Astrocyte (in vitro differentiated cells and primary cell): ENCODE results near the gene RAPGEF4. TPM values are rescaled to one million over a fixed set of nuclear protein-coding genes. Genes with fewer than 3 reads are reported as not detected.
A peak's percentile ranks its signal among the peaks of the same experiment; 100 is the strongest.

Experiments used
- DNase-seq: peaks from one replicate; pipeline ENCODE4 v3.0.0-alpha.2; 2010; ENCODE audit warnings: low read depth
- FAIRE-seq: peaks from 2 replicates; lab custom pipeline; 2011; peaks lifted over from hg19 to GRCh38; lab: Jason Lieb, UNC
- H2AFZ ChIP-seq: 2 replicates; pipeline ENCODE4 v1.6.0; 2012; ENCODE audit warnings: low read depth, low read length, inconsistent platforms
- H3K27ac ChIP-seq: 2 replicates; pipeline ENCODE4 v1.5.1; 2011; ENCODE audit warnings: low read depth, low read length, inconsistent platforms
- H3K27me3 ChIP-seq: 2 replicates; pipeline ENCODE4 v1.6.0; 2011; ENCODE audit warnings: low read length, inconsistent platforms; ENCODE audit not compliant: insufficient read depth
- H3K36me3 ChIP-seq: 2 replicates; pipeline ENCODE4 v1.5.1; 2011; ENCODE audit warnings: low read length, inconsistent platforms; ENCODE audit not compliant: insufficient read depth
- H3K4me1 ChIP-seq: 2 replicates; pipeline ENCODE4 v1.5.1; 2011; ENCODE audit warnings: low read length, inconsistent platforms; ENCODE audit not compliant: insufficient read depth
- H3K4me2 ChIP-seq: 2 replicates; pipeline ENCODE4 v1.6.0; 2012; ENCODE audit warnings: low read length, inconsistent platforms
- H3K4me3 ChIP-seq: 2 replicates; pipeline ENCODE4 v1.5.1; 2011; ENCODE audit warnings: low read depth, mild to moderate bottlenecking, low read length, inconsistent platforms; ENCODE audit not compliant: insufficient read depth
- H3K79me2 ChIP-seq: 2 replicates; pipeline ENCODE4 v1.6.0; 2012; ENCODE audit warnings: mild to moderate bottlenecking, low read length, inconsistent platforms; ENCODE audit not compliant: insufficient read depth
- H3K9ac ChIP-seq: 2 replicates; pipeline ENCODE4 v1.6.0; 2012; ENCODE audit warnings: mild to moderate bottlenecking, low read length, inconsistent platforms
- H3K9me3 ChIP-seq: 2 replicates; pipeline ENCODE4 v1.5.1; 2012; ENCODE audit warnings: low read depth, mild to moderate bottlenecking, low read length, inconsistent platforms; ENCODE audit not compliant: insufficient read depth
- H4K20me1 ChIP-seq: 2 replicates; pipeline ENCODE4 v1.6.0; 2012; ENCODE audit warnings: low read length, inconsistent platforms; ENCODE audit not compliant: insufficient read depth
- H3K27ac Mint-ChIP-seq: one replicate; pipeline ENCODE4 v1.8.0; 2021; ENCODE audit warnings: mild to moderate bottlenecking, mixed read lengths; ENCODE audit not compliant: unreplicated experiment
- H3K27me3 Mint-ChIP-seq: one replicate; pipeline ENCODE4 v1.8.0; 2021; ENCODE audit warnings: low read depth, mixed read lengths; ENCODE audit not compliant: unreplicated experiment
- H3K36me3 Mint-ChIP-seq: one replicate; pipeline ENCODE4 v1.8.0; 2021; ENCODE audit warnings: low read depth, mixed read lengths; ENCODE audit not compliant: unreplicated experiment
- H3K4me1 Mint-ChIP-seq: one replicate; pipeline ENCODE4 v1.8.0; 2021; ENCODE audit warnings: low read depth, mixed read lengths; ENCODE audit not compliant: unreplicated experiment
- H3K4me3 Mint-ChIP-seq: one replicate; pipeline ENCODE4 v1.8.0; 2021; ENCODE audit warnings: mild to moderate bottlenecking, moderate library complexity, mixed read lengths; ENCODE audit not compliant: unreplicated experiment
- H3K9me3 Mint-ChIP-seq: one replicate; pipeline ENCODE4 v1.8.0; 2021; ENCODE audit warnings: mild to moderate bottlenecking, mixed read lengths; ENCODE audit not compliant: unreplicated experiment
- EZH2 ChIP-seq: IDR thresholded peaks from 2 replicates; pipeline ENCODE4 v1.6.1; 2012; ENCODE audit warnings: mild to moderate bottlenecking, low read length, inconsistent platforms; ENCODE audit not compliant: insufficient read depth
- total RNA-seq: library from RNA; stranded (reverse); gene quantifications from 2 replicates; pipeline ENCODE4 v1.2.1, GENCODE V29; 2021
- TF ChIP-seq, protein P1 (sequence below): IDR thresholded peaks from 2 replicates; pipeline ENCODE4 v1.5.1; 2011; ENCODE audit warnings: low read depth, mild to moderate bottlenecking, inconsistent platforms, low read length, moderate library complexity; ENCODE audit not compliant: insufficient read depth

RAPGEF4 gene
- total RNA-seq, 1 donor from 2014 or later = 1.1 TPM

DNA sequence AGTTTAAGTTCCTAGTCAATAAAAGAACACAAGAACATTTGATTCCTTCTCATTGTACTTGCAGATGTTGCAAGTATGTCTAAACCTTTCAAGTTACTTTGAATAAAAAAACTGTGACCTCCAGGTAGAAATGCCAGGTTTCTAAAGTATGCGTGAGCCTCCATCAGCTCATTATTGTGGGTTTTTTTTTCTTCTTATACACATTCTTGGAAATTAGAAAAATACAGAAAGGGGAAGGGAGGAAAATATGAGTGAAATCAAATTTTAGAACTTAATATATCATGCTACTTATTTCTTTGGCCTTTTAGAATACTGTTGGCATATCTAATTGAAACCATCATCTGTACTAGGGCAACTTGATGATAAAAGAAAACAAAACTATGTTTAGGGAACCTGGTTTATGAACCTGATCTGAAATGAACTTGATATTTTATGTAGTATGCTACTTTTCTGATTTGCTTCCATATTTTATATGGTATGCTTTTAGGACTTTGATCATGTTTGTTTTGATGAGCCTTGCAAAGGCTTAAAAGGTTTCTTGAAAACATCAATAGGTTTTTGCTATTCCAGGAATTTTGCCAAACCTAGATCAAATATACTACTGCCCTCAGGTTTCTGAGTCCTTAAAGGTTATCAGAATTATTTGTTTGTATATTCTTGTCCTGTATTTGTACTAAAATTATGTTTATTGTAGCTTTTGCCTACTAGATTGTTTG lies 209.3 kb downstream of the RAPGEF4 start:
- Mint-ChIP-seq H3K4me1 (peaks cover 4% of the 10 kb centered on the region), H3K36me3 (peaks cover 2% of the 10 kb centered on the region), H3K27me3 (no peaks in the 10 kb centered on the region), H3K27ac (no peak overlapping the region), H3K4me3 (no peak overlapping the region), H3K9me3 (peaks cover 10% of the 10 kb centered on the region)
- no peaks in the 10 kb centered on the region for H3K36me3 ChIP-seq
- H3K4me2 ChIP-seq = no peak overlapping the region
- H2AFZ ChIP-seq = no peak overlapping the region
- no peaks in the 10 kb centered on the region for H3K79me2 ChIP-seq
- no peak overlapping the region for H3K27ac ChIP-seq
- H3K4me1 ChIP-seq = peaks cover 4% of the 10 kb centered on the region
- no peaks in the 10 kb centered on the region for H4K20me1 ChIP-seq
- DNase-seq (no peak), FAIRE-seq (no peak)
- no peaks in the 10 kb centered on the region for H3K27me3 ChIP-seq
- peaks cover 4% of the 10 kb centered on the region for H3K9me3 ChIP-seq
- no peak overlapping the region for H3K4me3 ChIP-seq
- TF ChIP-seq, protein P1, sequence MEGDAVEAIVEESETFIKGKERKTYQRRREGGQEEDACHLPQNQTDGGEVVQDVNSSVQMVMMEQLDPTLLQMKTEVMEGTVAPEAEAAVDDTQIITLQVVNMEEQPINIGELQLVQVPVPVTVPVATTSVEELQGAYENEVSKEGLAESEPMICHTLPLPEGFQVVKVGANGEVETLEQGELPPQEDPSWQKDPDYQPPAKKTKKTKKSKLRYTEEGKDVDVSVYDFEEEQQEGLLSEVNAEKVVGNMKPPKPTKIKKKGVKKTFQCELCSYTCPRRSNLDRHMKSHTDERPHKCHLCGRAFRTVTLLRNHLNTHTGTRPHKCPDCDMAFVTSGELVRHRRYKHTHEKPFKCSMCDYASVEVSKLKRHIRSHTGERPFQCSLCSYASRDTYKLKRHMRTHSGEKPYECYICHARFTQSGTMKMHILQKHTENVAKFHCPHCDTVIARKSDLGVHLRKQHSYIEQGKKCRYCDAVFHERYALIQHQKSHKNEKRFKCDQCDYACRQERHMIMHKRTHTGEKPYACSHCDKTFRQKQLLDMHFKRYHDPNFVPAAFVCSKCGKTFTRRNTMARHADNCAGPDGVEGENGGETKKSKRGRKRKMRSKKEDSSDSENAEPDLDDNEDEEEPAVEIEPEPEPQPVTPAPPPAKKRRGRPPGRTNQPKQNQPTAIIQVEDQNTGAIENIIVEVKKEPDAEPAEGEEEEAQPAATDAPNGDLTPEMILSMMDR = no peak
- no peak for TF ChIP-seq EZH2
- no peak overlapping the region for H3K9ac ChIP-seq

DNA sequence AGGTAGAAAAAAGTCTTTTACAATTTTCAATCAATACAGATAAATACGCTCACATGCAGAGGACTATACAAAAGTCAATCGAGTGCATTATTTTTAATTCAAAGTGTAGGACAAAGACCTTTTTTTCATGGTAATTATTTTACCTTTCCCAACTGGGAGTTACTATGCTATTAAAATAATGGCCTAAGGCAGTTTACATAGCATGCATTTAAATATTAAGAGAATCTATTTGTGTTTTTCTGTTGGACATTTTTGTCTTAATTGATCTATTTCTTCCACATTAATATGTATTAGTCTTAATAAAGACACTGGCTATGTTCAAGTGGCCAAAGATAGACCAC lies 209.8 kb downstream of the RAPGEF4 start:
- Mint-ChIP-seq H3K36me3 (peaks cover 2% of the 10 kb centered on the region), H3K4me3 (no peak overlapping the region), H3K9me3 (peaks cover 6% of the 10 kb centered on the region), H3K27ac (no peak overlapping the region), H3K27me3 (no peaks in the 10 kb centered on the region), H3K4me1 (peaks cover 4% of the 10 kb centered on the region)
- Histone ChIP-seq H3K4me2 (no peak overlapping the region), H3K4me3 (no peak overlapping the region), H2AFZ (no peak overlapping the region), H3K9me3 (peaks cover 1% of the 10 kb centered on the region), H3K9ac (no peak overlapping the region), H3K27ac (no peak overlapping the region), H3K36me3 (no peaks in the 10 kb centered on the region), H4K20me1 (no peaks in the 10 kb centered on the region), H3K4me1 (peaks cover 4% of the 10 kb centered on the region), H3K79me2 (no peaks in the 10 kb centered on the region), H3K27me3 (no peaks in the 10 kb centered on the region)
- FAIRE-seq (no peak), DNase-seq (no peak)
- no peak for TF ChIP-seq EZH2
- TF ChIP-seq, protein P1 = no peak

DNA sequence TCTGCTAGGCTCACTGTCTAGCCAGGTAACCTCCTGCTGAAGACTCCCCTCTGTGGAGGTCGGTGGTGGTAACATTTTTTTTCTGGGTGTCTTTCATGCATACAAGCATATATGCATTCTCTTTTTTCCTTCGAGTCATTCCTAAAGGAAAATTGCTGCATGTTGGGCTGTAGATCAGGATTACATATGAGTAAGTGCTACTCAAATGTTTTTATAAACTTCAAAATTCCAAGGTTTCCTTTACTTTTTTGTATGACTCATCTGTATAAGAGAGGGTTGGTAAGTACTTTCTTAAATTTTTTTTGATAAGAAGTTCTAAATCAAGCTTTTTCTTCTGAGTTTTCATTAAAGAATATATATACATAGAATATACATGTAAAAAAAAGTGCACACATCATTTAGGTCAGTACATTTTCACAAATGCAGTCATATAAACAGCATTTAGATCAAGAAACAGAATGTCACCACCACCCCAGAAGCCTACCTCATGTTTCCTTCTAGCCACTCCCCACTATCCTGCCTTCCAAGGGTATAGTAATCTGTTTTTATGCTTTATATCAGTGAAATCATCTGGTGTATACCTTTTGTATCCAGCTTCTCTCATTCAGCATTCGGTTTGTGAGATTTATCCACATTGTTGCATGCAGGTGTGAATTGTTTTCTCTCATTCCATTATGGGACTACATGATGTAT lies 212.0 kb downstream of the RAPGEF4 start:
- Histone ChIP-seq H2AFZ (no peak overlapping the region), H3K27me3 (no peaks in the 10 kb centered on the region), H3K79me2 (no peaks in the 10 kb centered on the region), H3K27ac (no peak overlapping the region), H3K4me3 (no peak overlapping the region), H3K4me2 (peak overlapping the region; percentile 40), H4K20me1 (no peaks in the 10 kb centered on the region), H3K36me3 (no peaks in the 10 kb centered on the region), H3K9me3 (no peaks in the 10 kb centered on the region), H3K4me1 (peaks cover 4% of the 10 kb centered on the region), H3K9ac (no peak overlapping the region)
- H3K27ac Mint-ChIP-seq = no peak overlapping the region
- TF ChIP-seq, protein P1 = no peak
- no peak for TF ChIP-seq EZH2
- no peak overlapping the region for H3K4me3 Mint-ChIP-seq
- H3K4me1 Mint-ChIP-seq = peaks cover 7% of the 10 kb centered on the region
- H3K36me3 Mint-ChIP-seq = peaks cover 2% of the 10 kb centered on the region
- DNase-seq (peak; percentile 48), FAIRE-seq (no peak)
- no peaks in the 10 kb centered on the region for H3K27me3 Mint-ChIP-seq
- peaks cover 5% of the 10 kb centered on the region for H3K9me3 Mint-ChIP-seq
